Neural cell (in vitro differentiated cells): ENCODE results near the gene PRKAG2.

ENCODE experiments used
- CTCF ChIP-seq: fragments of 450-650 bp; IDR thresholded peaks from 2 replicates; pipeline ENCODE4 v1.5.1; 2014; ENCODE audit warnings: antibody characterized with exemption, mild to moderate bottlenecking, moderate library complexity; ENCODE audit not compliant: poor library complexity, severe bottlenecking
- EZH2 ChIP-seq: fragments of 200-600, 300-800 bp; shearing (Covaris generic), sonication (generic); IDR thresholded peaks from 2 replicates; pipeline ENCODE4 v1.6.1; 2014; ENCODE audit warnings: antibody characterized with exemption, low read length, borderline replicate concordance, mild to moderate bottlenecking; ENCODE audit not compliant: insufficient read depth, poor library complexity, severe bottlenecking
- RAD21 ChIP-seq: fragments of 450-650 bp; conservative IDR thresholded peaks from 2 replicates; pipeline ENCODE4 v1.6.1; 2014; ENCODE audit warnings: antibody characterized with exemption, mild to moderate bottlenecking, moderate library complexity
- SMC3 ChIP-seq: fragments of 450-650 bp; conservative IDR thresholded peaks from 2 replicates; pipeline ENCODE4 v1.6.1; 2014; ENCODE audit warnings: antibody characterized with exemption, mild to moderate bottlenecking, moderate library complexity; ENCODE audit not compliant: poor library complexity

GRCh38 chr7:151524845-151525244, 352.1 kb downstream of the PRKAG2 start:
- TF ChIP-seq SMC3 (no peak), RAD21 (no peak), EZH2 (no peak), CTCF (no peak)
